NCI-H187 treated with DMSO at 0.1 percent for 48 hours (cell line): Measurements from ENCODE around the gene SRRM4.

Experiments used
- DNase-seq: peaks from one replicate; lab custom pipeline; 2025; lab: John Stamatoyannopoulos, UW

Gene SRRM4

GRCh38 chr12:119169150-119169549 lies 187.8 kb downstream of the SRRM4 start:
- DNase-seq = no peak

- DNase-seq = no peak
Measured at GRCh38 chr12:119171291-119171690, 189.9 kb downstream of the SRRM4 start.

GRCh38 chr12:119171691-119172425 lies 190.5 kb downstream of the SRRM4 start:
- no peak for DNase-seq

GRCh38 chr12:119175081-119175480 lies 193.7 kb downstream of the SRRM4 start:
- DNase-seq = no peak

GRCh38 chr12:119176267-119177055 lies 195.1 kb downstream of the SRRM4 start:
- DNase-seq = no peak

- DNase-seq = no peak
Measured at GRCh38 chr12:119177056-119177325, 195.7 kb downstream of the SRRM4 start.

GRCh38 chr12:119177724-119178380 lies 196.5 kb downstream of the SRRM4 start:
- no peak for DNase-seq

GRCh38 chr12:119178544-119179334 lies 197.4 kb downstream of the SRRM4 start, which contains the start of gene HSPB8:
HSPB8 (plus strand) TSS chr12:119178931; CDS start chr12:119179313, 382 bp downstream.
- DNase-seq = no peak

- DNase-seq = no peak
Measured at GRCh38 chr12:119179335-119180021, 198.1 kb downstream of the SRRM4 start.

GRCh38 chr12:119180380-119181040 lies 199.2 kb downstream of the SRRM4 start:
- DNase-seq = no peak

- no peak for DNase-seq
Measured at GRCh38 chr12:119181202-119181601, 199.9 kb downstream of the SRRM4 start.

- no peak for DNase-seq
Measured at GRCh38 chr12:119181944-119182343, 200.6 kb downstream of the SRRM4 start.

GRCh38 chr12:119182701-119183493 lies 201.6 kb downstream of the SRRM4 start:
- DNase-seq = no peak

- no peak for DNase-seq
Measured at GRCh38 chr12:119183942-119184695, 202.8 kb downstream of the SRRM4 start.

- DNase-seq = no peak
Measured at GRCh38 chr12:119195256-119195655, 213.9 kb downstream of the SRRM4 start.

GRCh38 chr12:119198440-119198839 lies 217.1 kb downstream of the SRRM4 start:
- DNase-seq = no peak

GRCh38 chr12:119200601-119201000 lies 219.3 kb downstream of the SRRM4 start:
- no peak for DNase-seq

GRCh38 chr12:119201789-119202543 lies 220.6 kb downstream of the SRRM4 start:
- DNase-seq = peak; percentile 77

- DNase-seq = no peak
Measured at GRCh38 chr12:119202544-119202943, 221.2 kb downstream of the SRRM4 start.
